Limb (tissue), 2 donors: Measurements from ENCODE around the gene NUP107.

Experiments
- DNase-seq, 2 donors: peaks; one replicate each; pipeline ENCODE4 v3.0.0-alpha.2; 2016; ENCODE audit errors: extremely low spot score in 2 of 2

Gene NUP107

DNA sequence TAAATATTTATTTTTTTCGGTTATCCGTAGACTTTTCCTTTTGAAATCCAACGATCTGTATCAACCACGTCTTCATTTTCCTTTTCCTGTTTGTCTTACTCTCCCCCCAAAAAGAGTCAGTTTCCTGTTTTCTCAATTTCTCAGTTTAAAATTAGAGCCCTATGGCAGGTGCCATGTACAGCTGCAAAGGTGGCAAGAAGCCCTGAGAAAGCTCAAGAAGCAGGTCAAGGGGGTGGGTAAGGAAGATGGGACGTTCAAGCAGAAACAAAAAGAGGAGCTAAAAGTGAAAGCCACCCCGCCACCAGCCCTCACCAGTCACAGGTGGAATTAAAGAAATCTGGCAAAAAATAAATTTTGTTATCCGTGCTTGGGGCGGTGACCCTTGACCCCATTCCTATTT, 85.9 kb downstream of the NUP107 start:
- DNase-seq: no peak

DNA sequence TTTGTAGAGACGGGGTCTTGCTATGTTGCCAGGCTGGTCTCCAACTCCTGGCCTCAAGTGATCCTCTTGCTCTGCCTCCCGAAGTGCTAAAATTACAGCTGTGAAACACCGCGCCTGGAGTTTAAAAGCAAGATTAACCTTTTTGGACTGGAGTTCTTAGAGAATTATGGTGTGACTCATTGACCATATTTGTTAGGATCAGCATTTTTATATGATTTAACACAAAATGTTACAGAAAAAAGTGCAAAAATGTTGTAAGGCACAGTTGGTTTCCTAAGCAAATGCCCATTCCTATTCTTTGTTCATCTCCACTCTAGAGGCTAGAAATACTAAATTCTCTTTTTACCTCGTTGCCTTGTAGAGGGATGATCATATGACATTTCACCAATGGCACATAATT, 86.8 kb downstream of the NUP107 start:
- no peak for DNase-seq

DNA sequence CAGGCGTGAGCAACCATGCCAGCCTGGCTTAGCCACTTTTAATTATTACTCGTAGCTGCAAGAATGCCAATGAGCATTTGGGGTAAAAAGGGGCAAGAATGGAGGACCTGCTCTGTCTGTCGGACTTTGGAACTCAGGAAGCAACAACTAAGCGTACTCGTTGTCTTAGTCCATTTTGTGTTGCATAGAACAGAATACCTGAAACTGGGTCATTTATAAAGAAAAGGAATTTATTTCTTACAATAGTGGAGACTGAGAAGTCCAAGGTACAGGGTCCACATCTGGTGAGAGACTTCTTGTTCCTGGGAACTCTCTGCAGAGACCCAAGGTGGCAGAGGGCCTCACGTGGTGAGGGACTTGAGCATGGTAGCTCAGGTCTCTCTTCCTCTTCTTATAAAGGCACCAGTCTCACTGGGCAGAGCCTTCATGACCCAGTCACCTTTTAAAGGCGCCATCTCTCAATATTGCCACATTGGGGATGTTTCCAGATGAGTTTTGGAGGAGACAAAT, 88.4 kb downstream of the NUP107 start:
- DNase-seq: no peak

DNA sequence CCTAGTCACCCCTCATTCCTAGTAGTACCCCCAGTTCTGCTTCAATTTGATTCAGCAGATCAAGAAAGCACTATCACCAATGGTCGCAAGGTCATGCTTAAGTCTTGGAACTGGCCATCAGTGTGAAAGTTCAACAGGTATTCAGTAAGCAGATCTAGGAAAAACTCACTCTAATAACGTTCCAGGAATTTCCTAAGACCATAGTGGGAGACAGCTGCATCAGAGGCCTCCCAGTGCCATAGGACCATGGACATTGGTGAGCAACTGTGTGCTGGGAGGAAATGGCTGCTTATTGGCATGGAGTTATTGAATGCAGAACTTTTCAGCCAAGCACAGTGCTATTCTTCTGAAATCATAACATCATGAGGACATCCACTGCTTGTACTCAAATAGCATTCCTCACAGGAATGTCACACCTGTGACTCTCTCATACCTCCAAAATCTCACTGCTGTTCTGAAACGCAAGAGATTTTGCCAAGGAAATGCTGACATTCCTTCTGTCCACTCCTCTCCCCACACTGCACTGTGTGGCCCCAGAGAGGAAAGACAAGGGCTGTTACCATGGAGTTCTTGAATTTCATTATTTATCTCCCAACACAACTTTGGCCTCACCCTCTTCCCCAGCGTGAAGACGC, 90.3 kb downstream of the NUP107 start:
- DNase-seq: no peak

DNA sequence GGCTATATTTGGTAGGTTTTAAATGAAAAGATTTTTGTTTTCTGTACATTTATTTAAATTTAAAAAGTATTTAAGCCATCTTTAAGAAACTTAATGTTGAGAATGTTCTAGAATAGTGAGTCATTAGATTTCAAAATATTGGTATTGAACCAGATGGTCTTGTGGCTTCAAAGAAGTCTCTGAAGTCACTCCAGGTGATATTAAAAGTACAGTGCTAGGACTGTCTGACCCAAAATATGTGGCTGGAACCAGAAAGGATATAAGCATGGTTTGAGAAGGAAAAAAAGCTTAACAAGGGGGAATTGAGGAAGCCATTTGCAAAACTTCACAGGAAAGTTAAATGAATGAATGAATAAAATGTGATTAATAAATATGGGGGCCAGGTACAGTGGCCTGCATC, 92.5 kb downstream of the NUP107 start:
- DNase-seq: no peak

DNA sequence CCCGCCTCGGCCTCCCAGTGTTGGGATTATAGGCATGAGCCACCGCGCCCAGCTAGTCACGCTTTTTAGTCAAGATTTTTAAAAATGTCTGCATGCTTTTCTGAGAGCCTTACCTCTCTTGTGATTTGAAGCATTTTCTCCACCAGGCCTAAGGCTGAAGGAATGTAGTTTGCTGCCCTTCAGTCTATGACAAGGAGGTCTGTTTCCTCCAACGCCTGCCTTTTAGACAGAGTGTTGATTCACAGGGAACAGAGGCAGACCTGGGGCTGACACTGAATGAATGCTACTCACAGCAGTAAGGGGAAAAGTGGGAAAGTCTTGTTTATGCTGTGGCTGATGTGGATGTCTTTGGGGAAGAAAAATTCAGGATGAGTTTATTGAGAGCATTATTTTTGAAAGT, 94.0 kb downstream of the NUP107 start:
- DNase-seq: no peak

DNA sequence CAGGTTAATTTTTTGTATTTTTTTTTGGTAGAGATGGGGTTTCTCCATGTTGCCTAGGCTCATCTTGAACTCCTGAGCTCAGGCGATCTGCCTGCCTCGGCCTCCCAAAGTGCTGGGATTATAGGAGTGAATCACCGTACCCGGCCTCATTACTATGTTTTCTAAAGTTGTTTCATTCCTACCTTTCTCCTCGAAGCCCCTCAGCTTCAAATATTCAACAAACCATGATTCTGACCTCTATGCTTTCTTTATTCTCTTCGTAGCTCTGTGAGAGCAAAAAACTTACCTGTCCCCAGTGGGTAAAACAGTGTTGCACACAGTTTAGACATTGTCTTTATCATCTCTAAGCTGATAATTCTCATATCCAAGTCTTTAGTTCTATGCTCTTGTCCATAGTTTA, 95.0 kb downstream of the NUP107 start:
- DNase-seq: no peak

DNA sequence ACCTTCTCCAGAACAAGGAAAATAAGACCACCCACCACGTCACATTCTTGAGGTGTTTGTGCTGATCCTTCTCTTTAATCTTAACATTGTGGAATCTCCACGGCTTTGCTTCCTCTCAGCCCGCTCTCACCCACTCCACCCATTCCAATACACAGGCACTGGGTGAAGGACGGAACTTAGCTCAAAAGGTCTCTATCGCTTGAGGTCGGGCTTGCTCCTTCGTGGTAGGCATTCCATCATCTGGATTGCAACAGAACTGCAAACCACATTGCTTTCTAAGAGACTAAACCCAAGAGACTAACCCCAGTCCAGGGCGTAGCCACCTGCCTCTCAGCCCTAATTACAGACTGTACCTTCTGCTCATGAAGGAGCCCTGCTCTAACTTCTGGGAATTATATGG, 97.2 kb downstream of the NUP107 start:
- DNase-seq: no peak

DNA sequence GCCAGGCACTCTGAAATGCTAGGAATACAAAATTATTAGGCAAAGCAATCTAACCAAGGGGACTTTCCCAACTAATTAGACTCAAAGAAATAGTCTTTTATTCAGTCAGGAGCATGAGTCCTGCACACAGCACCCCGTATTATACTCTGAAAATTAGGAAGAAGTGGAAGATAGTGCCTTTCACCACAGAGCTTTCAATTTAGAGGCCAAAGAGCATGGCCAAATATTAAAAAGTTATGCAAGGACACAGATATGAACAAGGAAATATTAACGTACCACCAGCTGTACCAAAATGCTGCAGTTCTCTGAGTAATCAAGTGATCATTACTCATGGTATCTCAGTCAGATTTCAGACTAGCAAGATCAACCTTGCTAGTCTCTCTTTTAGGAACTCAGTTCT, 98.6 kb downstream of the NUP107 start:
- no peak for DNase-seq

DNA sequence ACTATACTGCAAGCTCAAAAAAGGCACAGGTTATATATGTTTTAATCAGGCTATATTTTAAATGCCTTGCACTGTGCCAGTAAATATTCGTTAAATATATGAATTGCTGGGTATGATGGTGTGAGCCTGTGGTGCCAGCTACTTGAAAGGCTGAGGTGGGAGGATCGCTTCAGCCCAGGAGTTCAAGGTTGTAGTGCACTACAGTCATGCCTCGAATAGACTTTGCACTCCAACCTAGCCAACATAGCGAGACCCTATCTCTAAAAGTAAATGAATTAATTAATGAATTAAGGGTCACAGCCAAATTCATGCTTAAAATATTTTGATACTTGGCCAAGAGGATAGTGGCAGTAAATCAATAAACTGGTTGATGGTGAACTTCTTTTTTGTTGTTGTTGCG, 99.0 kb downstream of the NUP107 start:
- no peak for DNase-seq

DNA sequence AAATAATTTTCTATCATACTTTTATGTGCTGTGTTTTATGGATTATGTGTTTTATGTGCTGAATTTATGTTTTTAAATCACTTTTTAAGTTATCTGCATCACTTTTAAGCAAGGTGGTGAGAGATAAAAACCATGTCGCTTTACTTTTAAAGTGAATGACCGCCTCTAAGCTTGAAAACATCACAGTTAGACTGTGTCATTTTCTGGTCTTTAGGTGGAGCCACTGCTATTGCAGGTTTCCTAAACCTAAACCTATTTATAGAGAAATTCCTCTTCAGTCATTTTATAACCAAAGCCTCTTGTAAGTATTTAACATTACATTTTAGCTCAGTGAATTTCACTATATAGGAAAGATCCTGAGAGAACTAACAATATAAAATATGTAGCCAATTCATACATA, 100.2 kb downstream of the NUP107 start:
- no peak for DNase-seq

DNA sequence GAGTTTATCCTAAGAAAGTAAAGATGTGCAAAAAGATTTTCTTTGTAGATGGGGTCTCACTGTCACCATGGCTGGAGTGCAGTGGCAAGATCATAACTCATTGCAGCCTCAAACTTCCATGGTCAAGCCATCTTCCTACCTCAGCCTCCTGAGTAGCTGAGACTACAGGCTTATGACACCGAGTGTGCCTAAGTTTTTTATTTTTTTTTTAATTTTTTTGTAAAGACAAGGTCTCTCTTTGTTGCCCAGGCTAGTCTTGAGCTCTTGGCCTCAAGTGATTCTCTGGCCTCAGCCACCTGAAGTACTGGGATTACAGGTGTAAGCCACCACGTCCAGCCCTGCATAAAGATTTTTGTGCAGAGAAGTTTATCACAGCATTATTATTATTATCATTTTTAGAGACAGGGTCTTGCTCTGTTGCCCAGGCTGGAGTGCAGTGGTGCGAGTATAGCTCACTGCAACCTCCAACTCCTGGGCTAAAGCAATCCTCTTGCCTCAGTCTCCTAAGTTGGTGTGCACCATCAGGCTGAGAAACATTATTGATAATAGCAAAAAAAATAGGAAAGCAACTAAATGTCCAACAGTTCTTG, 101.9 kb downstream of the NUP107 start:
- DNase-seq: no peak

DNA sequence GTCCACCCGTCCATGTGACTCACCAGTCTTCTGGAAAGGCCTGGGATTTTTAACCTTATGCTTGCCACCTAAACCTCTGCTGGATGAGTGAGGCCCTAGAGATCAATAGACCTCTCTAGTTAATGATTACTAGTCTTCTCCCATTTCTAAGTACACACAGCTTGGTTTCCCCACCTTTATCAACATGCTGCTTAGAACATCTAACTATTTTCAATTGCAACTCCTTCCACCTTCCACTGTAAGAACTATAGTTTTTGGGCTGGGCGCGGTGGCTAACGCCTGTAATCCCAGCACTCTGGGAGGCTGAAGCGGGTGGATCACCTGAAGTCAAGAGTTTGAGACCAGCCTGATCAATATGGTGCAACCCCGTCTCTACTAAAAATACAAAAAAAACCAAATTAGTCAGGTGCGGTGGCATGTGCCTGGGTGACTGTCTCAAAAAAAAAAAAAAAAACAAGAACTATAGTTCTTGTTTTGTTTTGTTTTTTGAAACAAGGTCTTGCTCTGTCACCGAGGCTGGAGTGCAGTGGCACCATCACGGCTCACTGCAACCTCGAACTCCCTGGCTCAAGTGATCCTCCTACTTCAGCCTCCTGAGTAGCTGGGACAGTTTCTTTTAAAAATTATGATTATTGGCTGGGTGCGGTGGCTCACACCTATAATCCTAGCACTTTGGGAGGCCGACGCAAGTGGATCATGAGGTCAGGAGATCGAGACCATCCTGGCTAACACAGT, 102.5 kb downstream of the NUP107 start:
- DNase-seq: no peak

DNA sequence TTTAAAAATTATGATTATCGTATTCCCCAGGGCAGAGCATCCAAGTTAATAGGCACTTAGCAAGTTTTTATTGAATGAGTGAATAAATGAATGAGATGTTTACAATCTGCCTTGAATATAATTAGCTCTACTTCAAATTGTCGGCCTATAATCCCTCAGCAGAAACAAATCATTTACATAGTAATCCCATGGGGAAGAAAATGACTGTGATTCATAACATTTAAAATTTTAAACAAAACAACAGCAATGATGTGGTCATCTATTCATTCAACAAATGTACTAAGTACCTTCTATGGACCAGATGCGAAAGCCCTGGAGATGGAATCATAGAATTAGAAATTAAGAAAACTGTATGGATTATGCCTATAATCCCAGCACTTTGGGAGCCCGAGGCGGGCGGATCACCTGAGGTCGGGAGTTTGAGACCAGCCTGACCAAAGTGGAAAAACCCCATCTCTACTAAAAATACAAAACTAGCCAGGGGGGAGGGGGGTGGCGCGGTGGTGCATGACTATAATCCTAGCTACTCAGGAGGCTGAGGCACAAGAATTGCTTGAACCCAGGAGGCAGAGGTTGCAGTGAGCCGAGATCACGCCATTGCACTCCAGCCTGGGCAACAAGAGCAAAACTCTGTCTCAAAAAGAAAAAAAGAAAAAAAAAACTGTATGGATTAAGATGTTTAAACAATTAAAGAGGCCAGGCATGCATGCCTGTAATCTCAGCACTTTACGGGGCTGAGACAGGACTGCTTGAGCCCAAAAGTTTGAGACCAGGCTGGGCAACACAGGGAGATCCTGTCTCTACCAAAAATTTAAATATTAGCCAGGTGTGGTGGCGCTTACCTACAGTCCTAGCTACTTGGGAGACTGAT, 103.5 kb downstream of the NUP107 start:
- DNase-seq: no peak

DNA sequence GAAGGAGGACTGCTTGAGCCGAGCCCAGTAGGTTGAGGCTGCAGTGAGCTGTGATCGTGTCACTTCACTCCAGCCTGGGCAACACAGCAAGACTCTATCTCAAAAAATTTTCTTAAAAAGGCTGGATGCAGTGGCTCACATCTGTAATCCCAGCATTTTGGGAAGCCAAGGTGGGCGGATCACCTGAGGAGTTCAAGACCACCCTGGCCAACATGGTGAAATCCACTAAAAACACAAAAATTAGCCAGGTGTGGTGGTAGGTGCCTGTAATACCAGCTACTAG, 104.1 kb downstream of the NUP107 start:
- no peak for DNase-seq

DNA sequence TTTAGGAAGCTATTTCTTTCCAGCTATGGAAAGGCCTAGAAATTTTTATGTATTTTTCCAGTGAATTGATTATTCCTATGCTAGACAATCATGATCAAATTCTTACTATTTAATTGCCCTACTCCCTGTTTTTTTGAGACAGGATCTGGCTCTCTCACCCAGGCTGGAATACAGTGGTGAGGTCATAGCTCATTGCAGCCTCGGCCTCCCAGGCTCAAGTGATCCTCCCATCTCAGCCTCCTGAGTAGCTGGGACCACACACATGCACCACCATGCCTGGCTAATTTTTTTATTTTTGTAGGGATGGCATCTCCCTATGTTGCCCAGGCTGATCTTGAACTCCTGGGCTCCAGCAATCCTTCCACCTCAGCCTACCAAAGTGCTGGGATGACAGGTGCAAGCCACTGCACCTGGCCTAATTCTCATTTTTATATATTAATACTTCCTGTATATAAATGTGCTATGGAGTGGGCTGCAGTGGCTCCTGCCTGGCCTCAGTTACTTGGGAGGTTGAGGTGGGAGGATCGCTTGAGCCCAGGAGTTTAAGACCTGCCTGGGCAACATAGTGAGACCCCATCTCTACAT, 105.2 kb downstream of the NUP107 start:
- DNase-seq: no peak

DNA sequence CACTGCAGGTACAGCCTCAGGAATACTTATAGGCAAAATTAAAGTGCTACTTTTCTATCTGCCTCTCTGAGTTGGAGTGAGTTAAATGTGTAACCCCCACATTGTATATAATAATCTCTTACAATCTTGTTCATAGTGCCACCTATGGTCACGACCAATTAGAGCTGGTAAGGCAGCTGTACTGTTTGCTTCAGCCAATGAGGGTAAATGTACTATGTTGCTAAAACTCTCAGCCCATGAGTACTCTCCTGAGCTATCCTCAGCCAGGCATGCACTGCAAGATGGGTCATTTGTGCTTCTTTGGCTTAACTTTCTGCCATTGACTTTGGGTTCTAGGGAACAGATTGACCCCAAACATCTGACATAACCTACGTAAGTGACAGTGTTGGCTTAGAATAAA, 106.2 kb downstream of the NUP107 start:
- DNase-seq: no peak

DNA sequence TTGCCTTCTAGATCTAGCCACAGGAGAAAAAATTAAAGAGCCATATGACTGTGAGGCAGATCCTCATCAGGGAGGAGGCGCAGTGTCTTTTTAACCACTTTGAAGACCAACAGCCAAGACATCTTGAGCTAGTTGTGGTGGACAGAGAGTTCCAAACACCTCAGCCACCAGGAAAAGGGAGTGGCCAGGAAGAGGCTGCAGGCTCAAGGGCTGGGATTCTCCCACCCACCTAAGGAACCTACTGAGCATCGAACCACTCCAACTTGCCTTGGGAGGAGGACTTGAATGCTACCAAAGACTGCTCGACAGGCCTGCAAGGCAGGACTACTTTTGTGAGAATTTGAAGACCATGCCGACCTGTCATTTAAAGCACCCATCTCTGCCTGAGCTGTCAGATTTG, 106.7 kb downstream of the NUP107 start:
- no peak for DNase-seq

DNA sequence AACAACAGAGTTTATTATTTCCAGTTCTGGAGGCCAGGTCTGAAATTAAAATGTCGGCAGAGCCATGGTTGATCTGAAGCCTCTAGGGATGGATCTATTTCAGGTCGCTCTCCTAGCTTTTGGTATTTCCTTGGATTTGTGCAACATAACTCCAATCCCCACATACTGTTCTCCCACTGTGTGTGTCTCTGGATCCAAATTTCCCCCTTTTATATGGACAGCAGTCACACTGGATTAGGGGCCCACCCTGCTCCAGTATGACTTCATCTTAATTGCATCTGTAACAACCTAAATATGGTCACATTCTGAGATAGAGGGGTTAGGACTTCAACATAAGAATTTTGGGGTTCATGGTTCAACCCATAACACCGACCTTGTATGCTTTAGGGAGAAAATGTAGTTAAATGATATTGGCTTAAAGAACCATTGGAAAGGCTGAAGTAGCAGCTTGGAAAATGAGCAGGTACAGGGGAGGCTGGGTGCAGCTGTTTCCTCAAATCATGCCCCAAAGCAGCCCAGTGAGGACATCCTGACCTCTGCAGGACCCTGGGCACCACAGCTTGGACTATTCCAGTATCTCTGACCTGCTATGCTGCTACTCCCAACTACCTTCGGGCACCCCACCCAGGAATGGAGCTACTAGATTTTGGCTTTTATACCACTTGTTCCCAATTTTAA, 107.3 kb downstream of the NUP107 start:
- no peak for DNase-seq

DNA sequence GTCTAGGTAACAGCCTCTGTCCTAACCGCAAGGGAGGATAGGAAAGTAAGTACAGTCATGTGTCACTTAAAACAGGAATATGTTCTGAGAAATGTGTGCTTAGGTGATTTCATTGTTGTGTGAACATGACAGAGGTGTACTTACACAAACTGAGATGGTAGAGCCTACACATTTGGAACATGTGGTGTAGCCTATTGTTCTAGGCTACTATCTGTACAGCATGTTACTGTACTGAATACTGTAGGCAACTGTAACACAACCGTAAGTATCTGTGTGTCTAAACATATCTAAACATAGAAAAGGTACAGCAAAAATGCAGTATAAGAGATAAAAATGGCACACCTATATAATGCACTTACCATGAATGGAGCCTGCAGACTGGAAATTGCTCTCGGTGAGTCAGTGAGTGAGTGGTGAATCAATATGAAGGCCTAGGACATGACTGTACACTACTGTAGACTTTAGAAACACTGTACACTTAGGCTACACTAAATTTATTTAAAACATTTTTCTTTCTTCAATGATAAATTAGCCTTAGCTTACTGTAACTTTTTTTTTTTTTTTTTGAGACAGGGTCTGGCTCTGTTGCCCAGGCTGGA, 108.0 kb downstream of the NUP107 start:
- DNase-seq: no peak
